GM15510 (cell line): ENCODE data around the gene TMEM183A.

Source experiments
- POLR2A ChIP-seq: IDR thresholded peaks from 3 replicates; pipeline ENCODE4 v1.6.1; 2011; ENCODE audit warnings: borderline replicate concordance; ENCODE audit not compliant: insufficient read length; ENCODE audit errors: extremely low read depth

The TMEM183A gene, protein sequence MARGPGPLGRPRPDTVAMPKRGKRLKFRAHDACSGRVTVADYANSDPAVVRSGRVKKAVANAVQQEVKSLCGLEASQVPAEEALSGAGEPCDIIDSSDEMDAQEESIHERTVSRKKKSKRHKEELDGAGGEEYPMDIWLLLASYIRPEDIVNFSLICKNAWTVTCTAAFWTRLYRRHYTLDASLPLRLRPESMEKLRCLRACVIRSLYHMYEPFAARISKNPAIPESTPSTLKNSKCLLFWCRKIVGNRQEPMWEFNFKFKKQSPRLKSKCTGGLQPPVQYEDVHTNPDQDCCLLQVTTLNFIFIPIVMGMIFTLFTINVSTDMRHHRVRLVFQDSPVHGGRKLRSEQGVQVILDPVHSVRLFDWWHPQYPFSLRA

DNA sequence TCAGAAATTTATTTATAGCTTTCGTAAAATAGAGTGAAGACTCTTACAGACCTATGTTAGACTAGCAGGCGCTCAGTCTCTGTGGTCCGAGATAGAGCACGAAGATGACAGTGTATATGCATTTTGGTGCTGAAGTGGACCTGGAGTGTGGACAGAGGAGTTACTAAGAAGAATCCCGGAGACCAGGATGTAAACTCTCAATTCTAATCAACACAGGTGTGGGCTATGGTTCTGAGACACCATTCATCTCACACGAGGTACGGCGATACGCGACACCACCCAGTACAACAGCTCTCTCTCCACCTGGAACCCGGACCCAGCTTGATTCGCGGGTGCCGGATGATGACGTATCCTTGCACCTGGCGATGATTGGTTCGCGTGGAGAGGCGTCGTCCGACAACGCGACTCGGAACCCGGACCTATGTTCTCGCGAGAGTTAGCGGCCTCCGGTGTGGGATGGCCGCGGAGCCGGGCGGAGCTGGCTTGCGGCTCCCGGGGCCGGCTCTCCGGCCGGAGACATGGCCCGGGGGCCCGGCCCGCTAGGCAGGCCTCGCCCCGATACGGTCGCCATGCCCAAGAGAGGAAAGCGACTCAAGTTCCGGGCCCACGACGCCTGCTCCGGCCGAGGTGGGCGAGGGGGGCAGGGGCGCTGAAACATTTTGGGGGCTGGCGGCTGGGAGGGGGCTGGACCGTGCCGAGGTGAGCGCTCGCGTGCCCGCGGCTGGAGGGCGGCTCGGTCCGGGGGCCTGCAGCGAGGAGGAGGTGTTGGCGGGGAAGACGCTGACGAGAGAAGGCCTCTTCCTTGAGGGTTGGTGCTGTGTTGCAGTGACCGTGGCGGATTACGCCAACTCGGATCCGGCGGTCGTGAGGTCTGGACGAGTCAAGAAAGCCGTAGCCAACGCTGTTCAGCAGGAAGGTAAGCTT is at the start of gene TMEM183A:
Gene TMEM183A, plus strand, starts transcription at position 427 of the 924 bp plus-strand sequence. Its CDS starts 92 bp downstream, at position 519.
- peak; percentile 95 for TF ChIP-seq POLR2A

GRCh38 chr1:202957733-202958543 is 49.2 kb upstream of the TMEM183A start, which contains the start of gene ADIPOR1:
Gene ADIPOR1, minus strand, starts transcription at chr1:202958312. Its CDS starts 7,242 bp downstream, at chr1:202951070.
- peak; percentile 92 for TF ChIP-seq POLR2A

- TF ChIP-seq POLR2A: no peak
These were observed 48.5 kb upstream of the TMEM183A start for GRCh38 chr1:202958544-202959275.

DNA sequence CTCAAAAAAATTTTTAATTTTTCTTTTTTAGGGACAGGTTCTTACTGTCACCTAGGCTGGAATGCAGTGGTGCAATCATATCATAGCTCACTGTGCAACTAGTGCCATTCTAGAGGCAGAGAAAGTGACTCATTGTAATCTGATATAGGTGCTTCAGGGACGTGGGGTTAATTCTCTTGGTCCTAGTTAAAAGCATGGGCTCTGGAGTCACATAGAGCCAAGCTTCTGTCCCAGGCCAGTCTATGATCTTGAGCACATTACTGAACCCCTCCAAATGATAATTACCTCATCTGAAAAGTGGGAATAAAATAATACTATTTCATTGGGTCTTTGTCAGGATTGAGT is 47.9 kb upstream of the TMEM183A start:
- no peak for TF ChIP-seq POLR2A

DNA sequence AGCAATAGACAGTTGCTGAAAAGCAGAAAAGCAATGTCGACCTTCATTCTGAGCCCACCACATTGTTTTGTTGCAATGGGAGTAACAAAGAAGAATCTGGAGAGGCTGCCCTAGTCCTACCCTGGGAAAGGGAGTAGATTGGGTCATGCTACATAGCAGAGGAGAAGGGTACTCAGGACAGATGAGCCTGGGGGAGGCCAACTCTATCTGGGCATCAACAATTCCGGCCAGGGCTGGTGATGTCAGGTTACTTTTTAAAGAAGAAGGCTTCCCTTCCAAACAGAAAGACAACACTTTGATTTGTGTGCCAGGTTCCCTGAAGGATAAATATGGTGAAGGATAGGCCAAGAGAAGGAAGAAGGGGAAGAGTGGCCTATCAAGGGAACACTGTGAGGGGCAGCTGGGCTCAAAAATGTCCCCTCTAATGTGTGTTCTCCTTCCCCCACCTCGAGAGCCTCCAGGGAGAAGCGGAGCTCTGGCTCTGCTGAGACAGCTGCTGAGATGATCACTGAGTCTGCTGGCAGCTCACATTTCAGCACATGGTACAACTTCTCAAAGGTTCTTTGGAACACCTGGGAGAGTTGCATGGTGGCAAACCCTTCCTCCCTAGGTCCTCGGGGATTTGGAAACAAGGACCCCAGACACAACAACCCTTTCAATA is 45.8 kb upstream of the TMEM183A start:
- TF ChIP-seq POLR2A: no peak

- TF ChIP-seq POLR2A: no peak
These were observed 42.3 kb upstream of the TMEM183A start for GRCh38 chr1:202964791-202965410.

GRCh38 chr1:202965422-202965821 is 41.8 kb upstream of the TMEM183A start:
- TF ChIP-seq POLR2A: no peak

GRCh38 chr1:202966006-202966898 is 40.9 kb upstream of the TMEM183A start:
- TF ChIP-seq POLR2A: no peak

DNA sequence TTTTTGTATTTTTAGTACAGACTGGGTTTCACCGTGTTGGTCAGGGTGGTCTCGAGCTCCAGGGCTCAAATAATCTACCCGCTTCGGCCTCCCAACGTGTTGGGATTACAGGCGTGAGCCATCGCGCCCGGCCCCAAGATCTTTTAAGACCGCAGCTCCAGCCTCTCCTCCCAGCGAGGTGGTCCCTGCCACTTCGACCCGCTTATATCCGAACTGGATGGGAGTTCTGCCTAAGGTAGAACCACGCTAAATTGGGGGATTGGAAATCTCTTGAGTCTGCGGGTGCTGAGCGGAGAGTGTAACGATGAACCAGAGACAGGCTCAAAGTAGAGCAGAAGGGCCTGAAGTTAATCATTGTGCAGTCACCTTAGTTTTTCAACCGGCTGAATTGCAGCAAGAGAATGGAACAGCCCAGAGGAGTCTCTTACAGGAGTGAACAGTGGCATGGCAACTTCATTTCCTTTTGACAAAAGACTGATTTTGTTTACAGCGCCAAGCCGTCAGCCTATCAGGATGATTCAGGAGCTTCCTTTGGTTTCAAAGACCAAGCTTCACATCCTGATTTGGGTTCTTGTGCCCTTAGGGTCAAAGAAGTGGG is 39.4 kb upstream of the TMEM183A start:
- no peak for TF ChIP-seq POLR2A

- TF ChIP-seq POLR2A: no peak
These were observed 38.8 kb upstream of the TMEM183A start for GRCh38 chr1:202968351-202968750.

- TF ChIP-seq POLR2A: no peak
These were observed 38.3 kb upstream of the TMEM183A start for GRCh38 chr1:202968895-202969295.

DNA sequence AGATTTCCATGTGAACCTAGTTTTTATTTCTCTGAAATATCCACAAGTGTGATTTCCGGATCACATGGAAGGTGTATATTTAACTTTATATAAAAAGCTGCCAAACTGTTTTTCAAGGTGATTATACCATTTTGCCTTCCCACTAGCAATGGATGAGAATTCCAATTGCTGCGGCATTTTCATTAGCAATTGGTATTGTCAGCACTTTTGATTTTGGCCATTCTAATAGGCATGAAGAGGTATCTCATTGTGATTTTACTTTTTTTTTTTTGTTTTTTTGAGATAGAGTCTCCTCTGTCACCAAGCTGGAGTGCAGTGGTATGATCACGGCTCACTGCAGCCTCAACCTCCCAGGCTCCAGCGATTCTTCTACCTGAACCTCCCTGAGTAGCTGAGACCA is 35.1 kb upstream of the TMEM183A start:
- no peak for TF ChIP-seq POLR2A
